NCI-H748 treated with DMSO at 0.1 percent for 48 hours (cell line): Measurements from ENCODE around the gene RTEL1.
"Not testable (repeated sequence)": the region's sequence is repeated elsewhere in the genome, so short reads cannot be mapped to it uniquely, and the experiment has no call there.

Experiments
- DNase-seq: peaks from one replicate; lab custom pipeline; 2025; lab: John Stamatoyannopoulos, UW

The RTEL1 gene

DNA sequence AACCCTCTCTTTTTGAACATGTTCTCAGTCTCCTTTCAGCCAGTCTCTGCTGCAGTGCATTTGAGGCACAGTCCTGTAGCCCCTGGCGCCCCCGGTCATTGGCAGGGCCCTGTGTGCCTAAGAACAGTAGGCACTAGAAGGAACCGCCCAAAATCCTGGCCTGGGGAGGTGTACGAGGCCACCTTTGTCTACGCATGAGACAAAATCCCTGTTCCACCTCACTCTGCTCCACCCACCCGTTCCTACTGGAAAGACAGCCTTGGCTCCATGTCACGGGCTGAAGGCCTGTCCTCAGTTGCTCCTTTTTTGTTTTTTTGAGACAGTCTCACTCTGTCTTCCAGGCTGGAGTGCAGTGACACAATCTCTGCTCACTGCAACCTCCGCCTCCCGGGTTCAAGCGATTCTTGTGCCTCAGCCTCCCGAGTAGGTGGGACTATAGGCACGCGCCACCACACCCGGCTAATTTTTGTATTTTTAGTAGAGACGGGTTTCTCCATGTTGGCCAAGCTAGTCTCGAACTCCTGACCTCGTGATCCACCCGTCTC is 72.1 kb downstream of the RTEL1 start:
- not testable (repeated sequence) for DNase-seq

DNA sequence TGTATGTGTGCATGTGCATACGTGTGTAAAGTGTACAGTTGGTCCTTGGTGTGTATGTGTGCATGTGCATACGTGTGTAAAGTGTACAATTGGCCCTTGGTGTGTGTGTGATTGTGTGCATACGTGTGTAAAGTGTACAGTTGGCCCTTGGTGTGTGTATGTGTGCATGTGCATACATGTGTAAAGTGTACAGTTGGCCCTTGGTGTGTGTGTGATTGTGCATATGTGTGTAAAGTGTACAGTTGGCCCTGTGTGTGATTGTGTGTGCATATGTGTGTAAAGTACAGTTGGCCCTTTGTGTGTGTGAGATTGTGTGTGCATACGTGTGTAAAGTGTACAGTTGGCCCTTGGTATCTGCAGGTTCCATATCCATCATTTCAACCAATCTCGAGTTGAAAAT is 73.3 kb downstream of the RTEL1 start:
- no peak for DNase-seq

DNA sequence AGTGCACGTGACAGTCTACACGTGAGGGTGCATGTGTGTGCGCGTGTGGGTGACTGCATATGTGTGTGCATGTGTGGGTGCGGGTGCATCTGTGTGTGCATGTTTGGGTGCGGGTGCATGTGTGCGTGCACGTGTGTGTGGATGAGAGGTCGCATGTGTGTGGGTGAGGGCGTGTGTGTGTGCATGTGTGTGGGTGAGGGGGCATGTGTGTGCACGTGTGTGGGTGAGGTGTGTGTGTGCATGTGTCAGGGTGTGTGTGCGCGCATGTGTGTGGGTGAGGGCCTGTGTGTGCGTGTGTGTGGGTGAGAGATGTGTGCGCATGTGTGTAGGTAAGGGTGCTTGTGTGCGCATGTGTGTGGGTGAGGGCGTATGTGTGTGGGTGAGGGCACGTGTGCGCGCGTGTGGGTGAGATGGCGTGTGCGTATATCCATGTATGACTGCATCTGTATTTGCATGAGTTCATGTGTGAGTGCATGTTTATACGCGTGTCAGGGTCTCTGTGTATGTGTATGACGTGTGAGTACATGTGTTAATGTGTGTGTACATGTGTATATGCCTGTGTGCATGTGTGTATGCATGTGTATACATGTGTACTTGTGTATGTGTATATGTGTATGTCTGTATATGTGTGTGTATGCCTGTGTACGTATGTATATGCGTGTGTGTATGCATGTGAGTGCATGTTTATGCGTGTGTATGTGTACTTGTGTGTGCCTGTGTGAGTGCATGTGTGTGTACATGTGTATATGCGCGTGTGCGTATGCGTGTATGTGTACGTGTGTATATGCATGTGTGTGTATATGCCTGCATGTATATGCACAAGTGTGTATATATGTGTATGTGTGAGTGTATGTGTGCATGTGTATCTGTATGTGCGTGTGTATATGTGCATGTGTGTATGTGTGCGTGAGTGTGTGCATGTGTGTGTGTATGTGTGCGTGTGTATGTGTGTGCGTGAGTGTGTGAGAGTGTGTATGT is 74.3 kb downstream of the RTEL1 start:
- DNase-seq: no peak

DNA sequence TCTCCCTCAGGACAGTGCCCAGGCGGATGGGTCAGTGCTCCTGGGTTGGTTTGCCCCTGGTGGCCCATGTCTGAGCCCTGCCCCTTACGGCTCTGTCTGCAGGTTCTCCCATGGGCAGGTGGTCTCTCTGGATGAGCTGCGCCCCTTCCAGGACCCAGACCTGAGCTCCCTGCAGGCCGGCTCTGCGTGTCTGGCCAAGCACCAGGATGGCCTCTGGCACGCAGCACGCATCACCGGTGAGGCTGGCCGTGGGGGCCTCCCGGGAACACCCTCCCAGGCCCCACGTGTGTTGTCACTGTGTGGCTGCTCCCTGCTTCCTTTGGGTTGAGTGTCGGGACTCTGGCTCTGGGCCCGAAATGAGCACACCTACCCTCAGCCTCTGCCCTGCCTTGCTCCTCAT is 75.0 kb downstream of the RTEL1 start:
- DNase-seq: no peak

DNA sequence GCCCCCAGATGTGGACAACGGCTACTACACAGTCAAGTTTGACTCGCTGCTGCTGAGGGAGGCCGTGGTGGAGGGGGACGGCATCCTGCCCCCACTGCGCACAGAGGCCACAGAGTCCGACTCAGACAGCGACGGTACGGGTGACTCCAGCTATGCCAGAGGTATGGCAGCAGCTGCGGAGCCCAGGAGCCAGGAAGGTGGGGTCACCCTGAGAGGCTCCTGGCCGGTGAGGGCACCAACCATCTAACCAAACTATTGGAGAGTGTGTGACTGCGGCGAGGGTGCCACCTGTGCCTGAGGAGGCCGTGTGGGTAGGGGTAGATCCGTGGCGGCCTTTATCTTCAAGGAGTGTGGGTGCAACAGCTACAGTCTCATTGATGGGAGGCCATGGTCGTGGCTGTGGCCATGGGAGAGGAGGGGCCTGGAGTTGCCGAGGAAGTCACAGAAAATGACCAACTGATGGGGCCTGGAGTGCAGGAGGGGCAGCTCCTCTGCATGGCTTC is 75.5 kb downstream of the RTEL1 start:
- DNase-seq: no peak

DNA sequence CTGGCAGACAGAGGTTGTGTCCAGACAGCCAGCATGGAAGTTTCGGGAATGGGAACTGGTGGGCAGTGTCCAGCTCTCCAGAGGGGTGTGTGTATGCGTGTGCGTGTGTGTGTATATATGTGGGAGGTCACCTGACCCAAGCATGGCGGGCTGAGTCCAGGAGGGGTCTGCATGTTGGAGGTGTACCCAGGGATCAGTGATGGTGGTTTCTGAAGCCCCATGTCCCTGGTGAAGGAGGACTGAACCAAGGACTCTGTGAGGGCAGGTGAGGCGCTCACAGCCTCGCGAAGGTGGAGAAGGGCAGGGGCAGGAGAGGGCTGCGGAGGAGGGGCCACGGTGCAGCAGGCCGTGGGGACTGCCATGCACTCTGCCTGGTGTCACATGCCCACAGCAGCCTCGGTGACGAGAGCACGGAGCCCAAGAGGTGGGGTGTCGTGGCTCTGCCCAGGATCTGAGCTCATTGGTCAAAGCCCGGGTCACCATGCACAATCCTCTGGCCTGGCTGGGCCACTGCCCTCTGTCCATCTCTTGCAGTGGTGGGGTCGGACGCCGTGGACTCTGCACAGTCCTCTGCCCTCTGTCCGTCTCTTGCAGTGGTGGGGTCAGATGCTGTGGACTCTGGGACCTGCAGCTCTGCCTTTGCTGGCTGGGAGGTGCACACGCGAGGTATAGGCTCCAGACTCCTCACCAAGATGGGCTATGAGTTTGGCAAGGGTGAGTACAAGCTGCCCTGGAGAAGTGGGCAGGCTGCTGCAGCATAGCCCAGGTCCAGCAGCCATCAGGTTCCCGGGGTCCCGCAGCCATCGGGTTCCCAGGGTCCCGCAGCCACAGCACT is 76.2 kb downstream of the RTEL1 start:
- no peak for DNase-seq

DNA sequence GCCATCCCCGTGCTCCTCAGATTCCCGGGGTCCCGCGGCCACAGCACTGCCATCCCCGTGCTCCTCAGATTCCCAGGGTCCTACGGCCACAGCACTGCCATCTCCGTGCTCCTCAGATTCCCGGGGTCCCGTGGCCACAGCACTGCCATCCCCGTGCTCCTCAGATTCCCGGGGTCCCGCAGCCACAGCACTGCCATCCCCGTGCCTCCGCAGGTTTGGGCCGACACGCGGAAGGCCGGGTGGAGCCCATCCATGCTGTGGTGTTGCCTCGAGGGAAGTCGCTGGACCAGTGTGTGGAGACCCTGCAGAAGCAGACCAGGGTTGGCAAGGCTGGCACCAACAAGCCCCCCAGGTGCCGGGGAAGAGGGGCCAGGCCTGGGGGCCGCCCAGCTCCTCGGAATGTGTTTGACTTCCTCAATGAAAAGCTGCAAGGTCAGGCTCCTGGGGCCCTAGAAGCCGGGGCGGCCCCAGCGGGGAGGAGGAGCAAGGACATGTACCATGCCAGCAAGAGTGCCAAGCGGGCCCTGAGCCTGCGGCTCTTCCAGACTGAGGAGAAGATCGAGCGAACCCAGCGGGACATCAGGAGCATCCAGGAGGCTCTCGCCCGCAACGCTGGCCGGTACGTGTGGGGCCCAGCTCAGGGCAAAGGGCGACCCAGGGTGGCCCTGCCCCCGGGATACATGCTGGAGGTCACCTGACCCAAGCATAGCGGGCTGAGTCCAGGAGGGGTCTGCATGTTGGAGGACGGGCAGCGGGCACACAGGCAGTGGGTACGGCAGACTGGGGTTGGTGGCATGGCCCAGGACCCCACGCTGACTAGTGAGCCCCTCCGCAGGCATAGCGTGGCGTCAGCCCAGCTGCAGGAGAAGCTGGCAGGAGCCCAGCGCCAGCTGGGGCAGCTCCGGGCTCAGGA is 77.1 kb downstream of the RTEL1 start:
- DNase-seq: no peak

DNA sequence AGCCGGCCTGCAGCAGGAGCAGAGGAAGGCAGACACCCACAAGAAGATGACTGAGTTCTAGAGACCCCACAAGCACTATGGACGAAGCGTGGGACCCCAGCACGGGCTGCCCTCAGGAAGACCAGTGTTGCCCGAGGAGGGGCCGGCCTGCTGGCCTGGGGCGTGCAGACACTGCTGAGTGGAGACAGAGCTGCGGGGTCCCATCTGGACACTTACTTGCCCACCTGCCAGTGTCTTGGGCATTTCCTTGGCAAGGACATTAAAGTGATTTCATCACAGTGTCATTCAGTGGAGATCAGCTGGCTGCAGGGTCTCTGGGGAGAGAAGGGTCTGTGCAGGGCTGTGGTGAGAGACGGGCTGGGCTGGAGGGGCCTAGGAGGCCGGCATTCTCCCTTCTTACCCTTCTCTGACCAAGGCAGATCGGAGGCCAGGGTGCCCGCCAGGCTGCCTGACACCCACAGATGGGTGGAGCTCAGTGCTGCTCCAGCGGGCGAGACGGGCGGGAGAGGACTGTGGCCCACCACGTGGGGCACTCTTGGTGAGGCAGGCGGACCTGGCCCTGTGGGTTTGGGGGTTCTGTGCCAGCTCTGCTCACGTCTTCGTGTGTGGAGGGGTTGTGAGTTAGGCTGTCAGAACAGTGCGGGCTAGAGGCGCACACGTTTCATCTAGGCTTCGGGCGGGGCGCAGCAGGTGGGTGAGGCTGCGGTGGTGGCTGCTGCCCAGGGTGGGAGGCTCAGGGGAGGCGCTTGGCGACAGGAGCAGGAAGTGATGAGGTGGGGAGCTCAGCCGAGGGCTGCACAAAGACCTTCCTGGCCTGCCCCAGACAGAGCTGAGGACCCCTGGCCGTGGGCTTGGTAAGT is 78.0 kb downstream of the RTEL1 start, which contains the start of gene LIME1:
Gene LIME1 (plus strand): TSS at position 806 of the 860 bp plus-strand sequence. CDS start 886 bp downstream, outside the sequence.
- DNase-seq: no peak

DNA sequence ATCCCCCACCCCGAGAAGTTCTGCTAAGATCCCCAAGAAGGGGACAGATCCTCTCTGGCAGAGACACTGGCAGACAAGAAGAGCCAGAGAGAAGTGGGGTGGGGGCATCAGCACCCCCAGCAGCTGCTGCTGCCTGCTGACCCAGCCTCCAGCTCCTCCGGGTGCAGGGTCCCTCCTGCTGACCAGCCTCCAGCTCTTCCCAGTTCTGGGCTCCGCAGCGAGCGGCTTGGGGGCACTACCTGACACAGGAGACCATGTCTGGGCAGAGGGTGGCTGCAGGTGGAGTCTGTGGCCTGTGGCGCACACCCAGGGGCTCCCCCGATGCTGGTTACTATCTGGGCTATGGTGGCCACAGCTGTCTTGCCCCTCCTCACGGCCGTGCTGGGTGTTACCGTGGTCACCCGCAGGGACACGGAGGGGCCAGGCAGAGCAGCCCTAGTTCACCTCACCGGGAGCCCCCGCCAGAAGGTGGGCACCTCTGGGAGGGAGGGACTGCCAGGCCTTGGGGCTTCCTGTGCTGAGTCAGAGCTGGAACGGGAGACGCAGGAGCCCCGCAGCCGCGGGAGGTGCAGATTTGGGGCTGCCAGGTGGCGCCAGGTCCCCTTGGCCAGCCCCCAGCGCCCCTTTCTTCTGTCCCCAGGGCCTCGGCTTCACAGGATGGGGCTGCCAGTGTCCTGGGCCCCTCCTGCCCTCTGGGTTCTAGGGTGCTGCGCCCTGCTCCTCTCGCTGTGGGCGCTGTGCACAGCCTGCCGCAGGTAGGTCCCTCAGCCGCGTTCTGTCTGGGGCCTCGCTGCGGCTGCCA is 79.0 kb downstream of the RTEL1 start:
- no peak for DNase-seq

DNA sequence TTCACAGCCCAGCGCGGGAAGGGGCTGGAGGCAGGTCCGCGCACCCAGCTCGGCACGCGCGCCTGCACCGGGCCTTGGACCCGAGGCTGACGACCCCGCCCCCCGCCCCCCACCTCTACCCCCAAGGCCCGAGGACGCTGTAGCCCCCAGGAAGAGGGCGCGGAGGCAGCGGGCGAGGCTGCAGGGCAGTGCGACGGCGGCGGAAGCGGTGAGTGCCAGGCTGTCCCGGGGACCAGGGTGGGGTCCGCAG is 79.5 kb downstream of the RTEL1 start:
- no peak for DNase-seq

DNA sequence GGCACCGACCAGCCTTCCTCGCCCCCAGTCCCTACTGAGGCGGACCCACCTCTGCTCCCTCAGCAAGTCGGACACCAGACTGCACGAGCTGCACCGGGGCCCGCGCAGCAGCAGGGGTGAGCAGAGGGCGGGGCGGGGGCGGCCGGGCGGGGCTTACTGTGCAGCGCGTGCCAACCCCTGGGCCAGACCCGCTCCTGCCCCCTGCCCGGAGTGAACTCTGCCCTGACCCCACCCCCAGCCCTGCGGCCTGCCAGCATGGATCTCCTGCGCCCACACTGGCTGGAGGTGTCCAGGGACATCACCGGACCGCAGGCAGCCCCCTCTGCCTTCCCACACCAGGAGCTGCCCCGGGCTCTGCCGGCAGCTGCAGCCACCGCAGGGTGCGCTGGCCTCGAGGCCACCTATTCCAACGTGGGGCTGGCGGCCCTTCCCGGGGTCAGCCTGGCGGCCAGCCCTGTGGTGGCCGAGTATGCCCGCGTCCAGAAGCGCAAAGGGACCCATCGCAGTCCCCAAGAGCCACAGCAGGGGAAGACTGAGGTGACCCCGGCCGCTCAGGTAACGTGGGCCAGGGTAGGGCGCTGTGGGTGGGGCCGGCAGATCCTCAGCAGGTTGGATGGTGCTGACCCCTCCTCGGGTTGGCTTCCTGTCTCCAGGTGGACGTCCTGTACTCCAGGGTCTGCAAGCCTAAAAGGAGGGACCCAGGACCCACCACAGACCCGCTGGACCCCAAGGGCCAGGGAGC is 80.0 kb downstream of the RTEL1 start:
- DNase-seq: no peak

DNA sequence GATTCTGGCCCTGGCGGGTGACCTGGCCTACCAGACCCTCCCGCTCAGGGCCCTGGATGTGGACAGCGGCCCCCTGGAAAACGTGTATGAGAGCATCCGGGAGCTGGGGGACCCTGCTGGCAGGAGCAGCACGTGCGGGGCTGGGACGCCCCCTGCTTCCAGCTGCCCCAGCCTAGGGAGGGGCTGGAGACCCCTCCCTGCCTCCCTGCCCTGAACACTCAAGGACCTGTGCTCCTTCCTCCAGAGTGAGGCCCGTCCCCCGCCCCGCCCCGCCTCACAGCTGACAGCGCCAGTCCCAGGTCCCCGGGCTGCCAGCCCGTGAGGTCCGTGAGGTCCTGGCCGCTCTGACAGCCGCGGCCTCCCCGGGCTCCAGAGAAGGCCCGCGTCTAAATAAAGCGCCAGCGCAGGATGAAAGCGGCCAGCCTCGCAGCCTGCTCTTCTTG is 80.6 kb downstream of the RTEL1 start:
- no peak for DNase-seq

DNA sequence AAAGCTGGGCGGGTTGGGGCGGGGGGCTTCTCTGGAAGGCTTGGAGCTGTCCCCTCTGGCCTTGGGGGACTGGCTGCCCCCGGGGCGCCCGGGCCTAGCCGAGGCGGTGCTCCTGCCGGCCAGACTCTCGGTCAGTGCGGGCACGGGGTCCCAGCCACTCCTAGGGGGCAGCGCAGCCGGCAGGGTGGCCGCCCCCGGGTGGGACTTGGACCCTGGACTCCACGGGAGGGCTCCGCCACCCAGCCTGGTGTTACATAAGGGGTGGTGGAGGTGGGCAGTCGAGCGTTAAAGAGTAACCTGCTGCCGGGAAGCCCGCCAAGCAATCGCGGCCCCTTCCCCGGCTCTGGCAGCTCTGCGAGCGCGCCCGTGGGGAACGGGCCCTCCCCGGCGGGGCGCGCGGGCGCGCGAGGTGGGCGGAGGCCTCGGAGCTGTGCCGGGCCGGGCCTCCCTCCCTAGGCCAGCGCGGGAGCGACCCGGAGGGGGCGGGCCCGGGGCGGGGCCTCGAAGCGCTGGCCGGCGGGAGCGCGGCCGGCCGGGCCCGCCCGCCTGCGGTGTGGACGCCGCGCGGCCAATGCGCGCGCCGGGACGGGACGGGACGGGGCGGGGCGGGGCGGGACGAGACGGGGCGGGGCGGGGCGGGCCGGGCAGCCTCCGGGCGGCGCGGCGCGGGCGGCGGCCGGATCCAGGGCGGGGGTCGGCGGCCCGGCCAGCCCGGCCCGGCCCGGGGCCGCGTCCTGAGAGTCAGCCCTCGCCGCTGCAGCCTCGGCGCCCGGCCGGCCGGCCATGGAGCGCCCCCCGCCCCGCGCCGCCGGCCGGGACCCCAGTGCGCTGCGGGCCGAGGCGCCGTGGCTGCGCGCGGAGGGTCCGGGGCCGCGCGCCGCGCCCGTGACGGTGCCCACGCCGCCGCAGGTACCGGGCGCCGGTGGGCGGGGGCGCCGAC is 81.3 kb downstream of the RTEL1 start, which contains the start of gene SLC2A4RG:
Gene SLC2A4RG (plus strand): TSS at position 647 of the 940 bp plus-strand sequence. CDS start 137 bp downstream, at position 784.
- DNase-seq: peak; percentile 26

DNA sequence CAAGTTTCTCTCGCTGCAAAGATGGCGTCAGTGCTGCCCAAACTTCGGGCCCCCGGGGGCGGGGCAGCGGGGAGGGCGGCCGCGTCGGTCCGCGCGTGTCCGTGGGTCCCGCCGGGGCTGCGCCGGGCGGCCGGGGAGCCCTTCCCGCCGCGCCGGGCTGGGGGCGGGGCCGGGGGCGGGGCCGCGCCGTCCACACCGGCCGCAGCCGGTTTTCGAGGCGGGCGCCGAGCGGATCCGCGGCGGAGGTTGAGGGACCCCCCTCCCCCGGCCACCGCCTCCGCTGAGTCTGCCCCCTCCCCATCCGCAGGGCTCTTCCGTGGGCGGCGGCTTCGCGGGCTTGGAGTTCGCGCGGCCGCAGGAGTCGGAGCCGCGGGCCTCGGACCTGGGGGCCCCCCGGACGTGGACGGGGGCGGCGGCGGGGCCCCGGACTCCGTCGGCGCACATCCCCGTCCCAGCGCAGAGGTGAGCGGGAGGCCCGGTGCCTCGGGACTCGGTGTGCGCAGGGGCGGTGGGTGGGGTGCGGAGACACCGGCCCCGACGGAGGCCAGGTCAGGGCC is 82.0 kb downstream of the RTEL1 start:
- peak; percentile 15 for DNase-seq

DNA sequence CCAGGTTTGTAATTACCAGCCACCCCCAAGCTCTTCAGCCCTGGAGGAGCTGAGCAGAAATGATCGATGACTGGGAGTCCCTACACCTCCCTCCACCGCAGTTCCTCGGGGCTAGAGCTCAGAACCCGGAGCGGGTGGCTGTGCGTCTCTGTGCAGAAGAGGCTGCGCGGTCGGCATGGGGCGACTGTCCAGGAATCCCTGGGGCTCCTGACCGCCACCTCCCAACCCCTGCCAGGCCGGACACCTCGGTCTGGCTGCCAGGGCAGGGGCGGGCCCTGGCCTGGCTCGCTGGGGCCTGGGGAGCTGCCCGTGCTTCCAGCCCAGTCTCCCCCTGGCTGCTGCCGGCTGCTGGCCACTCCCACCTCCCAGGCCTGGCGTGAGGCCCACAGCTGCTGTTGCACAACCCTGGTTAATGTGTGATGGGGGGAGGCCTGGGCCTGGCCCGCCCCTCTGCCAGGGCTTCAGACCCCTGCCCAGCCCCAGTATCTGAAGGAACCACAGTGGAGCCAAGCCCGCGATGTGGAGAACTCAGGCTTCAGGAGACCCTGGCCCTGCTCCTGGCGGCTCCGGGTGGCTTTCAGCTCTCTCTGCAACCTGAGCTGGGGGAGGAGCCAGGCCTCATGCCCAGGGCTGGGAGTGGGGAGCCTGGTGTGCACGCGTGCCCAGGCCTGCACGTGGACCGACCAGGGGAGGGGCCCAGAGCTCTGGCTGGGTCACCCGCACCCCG is 82.7 kb downstream of the RTEL1 start:
- DNase-seq: peak; percentile 7

DNA sequence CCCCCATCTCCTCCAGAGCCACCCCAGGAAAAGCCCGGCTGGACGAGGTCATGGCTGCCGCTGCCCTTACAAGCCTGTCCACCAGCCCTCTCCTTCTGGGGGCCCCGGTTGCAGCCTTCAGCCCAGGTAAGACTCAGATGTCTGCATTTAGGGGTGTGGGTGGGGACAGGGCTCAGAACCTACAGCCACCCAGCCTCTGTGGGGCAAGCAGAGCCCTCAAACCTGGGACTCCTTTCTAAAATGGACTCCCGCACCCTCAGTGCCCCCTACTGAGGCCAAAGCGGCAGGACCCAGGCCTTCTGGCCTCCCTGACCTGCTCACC is 83.2 kb downstream of the RTEL1 start:
- no peak for DNase-seq
